Stimulated activated effector memory CD8-positive, alpha-beta T cell treated with anti-CD3 and anti-CD28 coated beads, Interleukin-12 subunit alpha, Interleukin-12 subunit beta, amount 100 ng/mL, for 72 hours (primary cell): ENCODE data around the gene ERRFI1.

Source experiments
- ATAC-seq: fragments of 150-1000 bp; cut with Tn5 transposase; 2 replicates; pipeline ENCODE4 v1.10.0; 2021
- DNase-seq, 2 donors: peaks; one replicate each; pipeline ENCODE4 v3.0.0; 2021 to 2022; ENCODE audit warnings: low spot score in 2 of 2
- H3K27ac Mint-ChIP-seq: one replicate; pipeline ENCODE4 v1.8.0; 2022; ENCODE audit warnings: mild to moderate bottlenecking, mixed read lengths
- H3K36me3 Mint-ChIP-seq: one replicate; pipeline ENCODE4 v1.8.0; 2022; ENCODE audit warnings: mild to moderate bottlenecking, mixed read lengths
- H3K4me1 Mint-ChIP-seq: one replicate; pipeline ENCODE4 v1.8.0; 2022; ENCODE audit warnings: mixed read lengths
- H3K4me3 Mint-ChIP-seq: one replicate; pipeline ENCODE4 v1.8.0; 2022; ENCODE audit warnings: mild to moderate bottlenecking, mixed read lengths
- H3K9me3 Mint-ChIP-seq: one replicate; pipeline ENCODE4 v1.8.0; 2022; ENCODE audit warnings: mixed read lengths

ERRFI1 gene

DNA sequence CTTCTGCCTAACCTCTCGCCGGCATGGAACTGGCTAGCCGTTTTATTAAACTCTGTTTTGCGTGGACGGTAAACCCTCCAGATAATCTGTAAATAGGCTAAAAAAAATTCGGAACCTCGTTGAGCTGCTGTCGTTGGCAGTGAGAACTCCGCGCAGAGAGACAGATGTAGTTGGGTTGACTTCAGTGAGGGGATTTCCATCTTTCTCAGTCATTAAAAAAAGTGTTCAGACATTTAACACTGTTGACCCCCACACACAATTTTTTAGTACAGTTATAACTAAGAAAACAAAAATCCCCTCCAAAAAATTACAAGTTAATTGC is 64.1 kb downstream of the ERRFI1 start:
- H3K4me1 Mint-ChIP-seq: peaks cover 47% of the 10 kb centered on the region
- peaks cover 62% of the 10 kb centered on the region for H3K36me3 Mint-ChIP-seq

More for the DNA sequence above, 64.1 kb downstream of the ERRFI1 start:
- no peaks in the 10 kb centered on the region for H3K9me3 Mint-ChIP-seq
- peak overlapping the region; percentile 98 for H3K4me3 Mint-ChIP-seq
- peak overlapping the region; percentile 96 for H3K27ac Mint-ChIP-seq
- DNase-seq (no peak), ATAC-seq (peak; percentile 58)
